IMR-90 (cell line): ENCODE data around the gene TUBGCP2. TPM values are rescaled to one million over a fixed set of nuclear protein-coding genes. Genes with fewer than 3 reads are reported as not detected.

Experiments used
- ATAC-seq: fragments of 200-7000 bp; cut with Tn5 transposase; 2 replicates; pipeline ENCODE4 v1.9.1; 2020; ENCODE audit warnings: low read depth, mild to moderate bottlenecking, moderate library complexity
- BruUV-seq: library from RNA; stranded (reverse); fragments of 400-500 nt; replicated peaks from 2 replicates; lab custom pipeline; 2021; lab: Mats Ljungman, UMichigan
- CTCF ChIA-PET: fragments of 300-600 bp; formaldehyde crosslinking; extraction: SDS; loops from one replicate; lab custom pipeline; 2021; ENCODE audit warnings: antibody characterized with exemption; lab: Yijun Ruan, JAX
- POLR2A ChIA-PET: fragments of 300-600 bp; sonication (Branson Sonifier 250); formaldehyde crosslinking; loops from one replicate; lab custom pipeline; 2022; ENCODE audit warnings: antibody characterized with exemption; ENCODE audit not compliant: unreplicated experiment; lab: Charles Lee
- DNase-seq: peaks from one replicate; pipeline ENCODE4 v3.0.0; 2013
- H2AFZ ChIP-seq: replicated peaks from 2 replicates; pipeline ENCODE3; 2013; ENCODE audit warnings: low read length, mild to moderate bottlenecking; ENCODE audit not compliant: poor library complexity
- H2AK5ac ChIP-seq: 2 replicates; pipeline ENCODE4 v1.6.1; 2013; ENCODE audit warnings: low read depth, low read length, inconsistent platforms
- H2AK9ac ChIP-seq: replicated peaks from 2 replicates; pipeline ENCODE3; 2013; ENCODE audit warnings: mild to moderate bottlenecking, low read depth, low read length, moderate library complexity; ENCODE audit not compliant: poor library complexity
- H2BK120ac ChIP-seq: 2 replicates; pipeline ENCODE4 v1.6.1; 2013; ENCODE audit warnings: low read depth, low read length, inconsistent platforms
- H2BK15ac ChIP-seq: 3 replicates; pipeline ENCODE4 v1.6.1; 2013; ENCODE audit warnings: low read depth, low read length, inconsistent platforms
- H2BK20ac ChIP-seq: 2 replicates; pipeline ENCODE4 v1.6.1; 2013; ENCODE audit warnings: low read depth, mild to moderate bottlenecking, inconsistent platforms, low read length, moderate library complexity
- H2BK5ac ChIP-seq: 2 replicates; pipeline ENCODE4 v1.6.1; 2013; ENCODE audit warnings: mild to moderate bottlenecking, low read depth, low read length, inconsistent platforms; ENCODE audit not compliant: poor library complexity, severe bottlenecking
- H3K14ac ChIP-seq: replicated peaks from 2 replicates; pipeline ENCODE4 v1.6.1; 2013; ENCODE audit warnings: low read depth, low read length, inconsistent platforms
- H3K18ac ChIP-seq: 2 replicates; pipeline ENCODE4 v1.6.1; 2013; ENCODE audit warnings: low read depth, low read length, control low read depth
- H3K23ac ChIP-seq: 2 replicates; pipeline ENCODE4 v1.6.1; 2013; ENCODE audit warnings: low read depth, low read length, inconsistent platforms
- H3K27ac ChIP-seq: 2 replicates; pipeline ENCODE4 v1.5.1; 2013; ENCODE audit warnings: mild to moderate bottlenecking, control low read depth, low read length; ENCODE audit not compliant: insufficient read depth
- H3K27me3 ChIP-seq: 2 replicates; pipeline ENCODE4 v1.6.1; 2013; ENCODE audit warnings: low read length; ENCODE audit not compliant: control insufficient read depth, insufficient read depth
- H3K36me3 ChIP-seq: 2 replicates; pipeline ENCODE4 v1.6.1; 2013; ENCODE audit warnings: low read length, mixed read lengths; ENCODE audit not compliant: control insufficient read depth, insufficient read depth
- H3K4ac ChIP-seq: 2 replicates; pipeline ENCODE4 v1.6.1; 2013; ENCODE audit warnings: low read depth, low read length, inconsistent platforms
- H3K4me1 ChIP-seq: 2 replicates; pipeline ENCODE4 v1.6.1; 2013; ENCODE audit warnings: low read length, mixed read lengths; ENCODE audit not compliant: control insufficient read depth, insufficient read depth
- H3K4me2 ChIP-seq: 2 replicates; pipeline ENCODE4 v1.6.1; 2013; ENCODE audit warnings: low read depth, mild to moderate bottlenecking, control low read depth, low read length, moderate library complexity
- H3K4me3 ChIP-seq: 2 replicates; pipeline ENCODE4 v1.5.1; 2013; ENCODE audit warnings: low read depth, mild to moderate bottlenecking, control low read depth, low read length, moderate library complexity; ENCODE audit not compliant: insufficient read depth
- H3K56ac ChIP-seq: 2 replicates; pipeline ENCODE4 v1.6.1; 2013; ENCODE audit warnings: low read length, inconsistent platforms; ENCODE audit not compliant: insufficient read depth; ENCODE audit errors: extremely low read depth
- H3K79me1 ChIP-seq, 2 experiments: 2 replicates each; pipeline ENCODE4 v1.6.1; 2013; ENCODE audit warnings: low read length in 2 of 2, inconsistent platforms in 1 of 2, low read depth in 1 of 2
- H3K9ac ChIP-seq: 2 replicates; pipeline ENCODE4 v1.6.1; 2013; ENCODE audit warnings: low read depth, low read length, control low read depth
- H3K9me1 ChIP-seq: 2 replicates; pipeline ENCODE4 v1.6.1; 2013; ENCODE audit warnings: low read length, inconsistent platforms; ENCODE audit not compliant: insufficient read depth
- H3K9me3 ChIP-seq: 2 replicates; pipeline ENCODE4 v1.6.1; 2013; ENCODE audit warnings: low read length; ENCODE audit not compliant: control insufficient read depth, insufficient read depth
- H4K20me1 ChIP-seq: 2 replicates; pipeline ENCODE4 v1.6.1; 2013; ENCODE audit warnings: low read length, inconsistent platforms; ENCODE audit not compliant: insufficient read depth
- H4K5ac ChIP-seq: 2 replicates; pipeline ENCODE4 v1.6.1; 2013; ENCODE audit warnings: mild to moderate bottlenecking, low read depth, low read length, control low read depth
- H4K8ac ChIP-seq, 2 experiments: 2 replicates each; pipeline ENCODE4 v1.6.1; 2013; ENCODE audit warnings: low read depth in 2 of 2, low read length in 2 of 2, control low read depth in 1 of 2, inconsistent platforms in 1 of 2
- H4K91ac ChIP-seq: 2 replicates; pipeline ENCODE4 v1.6.1; 2013; ENCODE audit warnings: low read depth, low read length, inconsistent platforms; ENCODE audit not compliant: insufficient read depth
- NFE2L2 ChIP-seq: fragments of 150-350 bp; IDR thresholded peaks from 2 replicates; pipeline ENCODE4 v1.6.1; 2016; ENCODE audit warnings: low read depth, mild to moderate bottlenecking, low read length
- POLR2A ChIP-seq: IDR thresholded peaks from 2 replicates; pipeline ENCODE4 v1.6.1; 2012; ENCODE audit warnings: mild to moderate bottlenecking, low read depth, low read length
- RCOR1 ChIP-seq: IDR thresholded peaks from 2 replicates; pipeline ENCODE4 v1.6.1; 2012; ENCODE audit warnings: mild to moderate bottlenecking, low read length, improper control_type of control experiment; ENCODE audit not compliant: insufficient replicate concordance
- USF2 ChIP-seq: fragments of 150-350 bp; IDR thresholded peaks from 2 replicates; pipeline ENCODE4 v1.6.1; 2017; ENCODE audit warnings: mild to moderate bottlenecking, antibody characterized with exemption, low read length, low read depth
- WGBS, 2 experiments: methylation state at CpG; one replicate each; pipeline versions ENCODE4 v1.1.5 to v1.1.7; 2013; ENCODE audit warnings: missing lambda C conversion rate in 2 of 2; ENCODE audit not compliant: insufficient read length in 1 of 2; ENCODE audit errors: extremely low coverage in 2 of 2; 5-methylcytosine and 5-hydroxymethylcytosine counted together
- dilution Hi-C: fragments of 300-500 bp; cut with HindIII; formaldehyde crosslinking; loops from one replicate; pipeline ENCODE4 v1.14.3; 2018; ENCODE audit warnings: low sequenced_read_pairs; ENCODE audit not compliant: unreplicated experiment
- in situ Hi-C: fragments of 300-500 bp; cut with MboI; formaldehyde crosslinking; loops from 3 replicates; pipeline ENCODE4 v1.14.3; 2019; ENCODE audit warnings: low sequenced_read_pairs, inconsistent platforms, mixed read lengths
- intact Hi-C: fragments of 100-400 bp; cut with micrococcal nuclease; formaldehyde crosslinking; loops from 2 replicates; pipeline ENCODE4 v1.10.0; 2022
- polyA plus RNA-seq, 3 experiments: library from polyadenylated mRNA; depleted of rRNA; stranded (reverse); fragments of >200 nt; gene quantifications; 2 replicates each; pipeline ENCODE4 v1.2.3, GENCODE V29; 2012; ENCODE audit warnings: low replicate concordance in 1 of 3
- total RNA-seq: library from RNA; depleted of rRNA; stranded (reverse); fragments of >200 nt; gene quantifications from 2 replicates; pipeline ENCODE4 v1.2.3, GENCODE V29; 2012

The TUBGCP2 gene
- total and polyA plus RNA-seq, 2 of the 4 experiments (the other 2 are of a cell fraction), result 48.1 to 72.6 TPM

GRCh38 chr10:133279326-133280226 lies 29.1 kb downstream of the TUBGCP2 start:
- no peak overlapping the region for H4K5ac ChIP-seq
- H3K4me3 ChIP-seq, result no peak overlapping the region
- H2BK15ac ChIP-seq, result no peak overlapping the region
- no peak overlapping the region for H3K27ac ChIP-seq
- H4K91ac ChIP-seq, result no peak overlapping the region
- no peak for DNase-seq
- H2AFZ ChIP-seq, result no peak overlapping the region
- H2BK20ac ChIP-seq, result no peak overlapping the region
- H2AK9ac ChIP-seq, result peak overlapping the region; percentile 25
- in situ Hi-C loops (no loop called here), intact Hi-C loops (no loop called here), dilution Hi-C loops (no loop called here)
- ATAC-seq, result no peak
- H3K14ac ChIP-seq, result no peak overlapping the region
- H3K9me3 ChIP-seq, result no peaks in the 10 kb centered on the region
- H3K9ac ChIP-seq, result no peak overlapping the region
- H3K4me1 ChIP-seq, result peaks cover 10% of the 10 kb centered on the region
- peaks cover 0 to 3% of the 10 kb centered on the region in 2 experiments; a peak in 1 of 4 replicates for H3K79me1 ChIP-seq
- H3K36me3 ChIP-seq, result peaks cover 48% of the 10 kb centered on the region
- ChIA-PET CTCF (interaction anchor here (0.8 kb wide), 1 partner anchor 28 kb away, joined by 3 read pairs; no protein-coding TSS in a partner anchor), POLR2A (no interaction called here)
- H3K4me2 ChIP-seq, result no peak overlapping the region
- peaks cover 7% of the 10 kb centered on the region; the same call in 1 of the 2 replicates for H4K20me1 ChIP-seq
- no peak overlapping the region for H3K23ac ChIP-seq
- no peak overlapping the region for H2BK120ac ChIP-seq
- no peak for TF ChIP-seq NFE2L2
- no peak for TF ChIP-seq RCOR1
- TF ChIP-seq POLR2A, result no peak
- TF ChIP-seq USF2, result no peak
- no peak overlapping the region for H2BK5ac ChIP-seq
- no peak overlapping the region for H2AK5ac ChIP-seq
- no TSS peak for BruUV-seq
- no peak overlapping the region for H3K56ac ChIP-seq
- H3K18ac ChIP-seq, result no peak overlapping the region
- peaks cover 9% of the 10 kb centered on the region for H3K27me3 ChIP-seq
- WGBS, 2 experiments, result 95% methylated on average over 4 of the region's 24 CpGs; no CpG with 5 or more reads in 1 of the 2 experiments
- H4K8ac ChIP-seq, result no peak overlapping the region
- 0 out of 2 replicates have a peak, but pooled peaks cover 4% of the 10 kb centered on the region for H3K9me1 ChIP-seq
- H3K4ac ChIP-seq, result no peak overlapping the region
